Stimulated activated CD4-positive, alpha-beta T cell treated with anti-CD3 and anti-CD28 coated beads, Interleukin-4, amount 100 ng/mL, for 4 hours (primary cell): ENCODE data around the gene PDCD2.
"Not testable (repeated sequence)": the region's sequence is repeated elsewhere in the genome, so short reads cannot be mapped to it uniquely, and the experiment has no call there.

ENCODE experiments used
- DNase-seq, 2 experiments: peaks; one replicate each; pipeline ENCODE4 v3.0.0-alpha.2; 2020

PDCD2 gene, protein sequence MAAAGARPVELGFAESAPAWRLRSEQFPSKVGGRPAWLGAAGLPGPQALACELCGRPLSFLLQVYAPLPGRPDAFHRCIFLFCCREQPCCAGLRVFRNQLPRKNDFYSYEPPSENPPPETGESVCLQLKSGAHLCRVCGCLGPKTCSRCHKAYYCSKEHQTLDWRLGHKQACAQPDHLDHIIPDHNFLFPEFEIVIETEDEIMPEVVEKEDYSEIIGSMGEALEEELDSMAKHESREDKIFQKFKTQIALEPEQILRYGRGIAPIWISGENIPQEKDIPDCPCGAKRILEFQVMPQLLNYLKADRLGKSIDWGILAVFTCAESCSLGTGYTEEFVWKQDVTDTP

GRCh38 chr6:170584181-170584953 is at the start of gene PDCD2:
TSS of gene PDCD2 (minus strand) at chr6:170584637. CDS start at chr6:170584581, 56 bp downstream.
- peak; percentile 90 to 93 for DNase-seq

- not testable (repeated sequence) for DNase-seq
Observed at GRCh38 chr6:170616020-170616554, 31.6 kb upstream of the PDCD2 start.

GRCh38 chr6:170612256-170612804 is 27.9 kb upstream of the PDCD2 start:
- DNase-seq, result not testable (repeated sequence)

GRCh38 chr6:170609225-170609624 is 24.8 kb upstream of the PDCD2 start:
- not testable (repeated sequence) for DNase-seq

GRCh38 chr6:170605574-170606259 is 21.3 kb upstream of the PDCD2 start:
- no peak for DNase-seq

- DNase-seq, result no peak
Observed at GRCh38 chr6:170597278-170597677, 12.8 kb upstream of the PDCD2 start.

GRCh38 chr6:170596426-170596825 is 12.0 kb upstream of the PDCD2 start:
- DNase-seq, result no peak

GRCh38 chr6:170590725-170591124 is 6.3 kb upstream of the PDCD2 start:
- DNase-seq, result no peak

- no peak for DNase-seq
Observed at GRCh38 chr6:170584954-170585498, 589 bp upstream of the PDCD2 start.

DNA sequence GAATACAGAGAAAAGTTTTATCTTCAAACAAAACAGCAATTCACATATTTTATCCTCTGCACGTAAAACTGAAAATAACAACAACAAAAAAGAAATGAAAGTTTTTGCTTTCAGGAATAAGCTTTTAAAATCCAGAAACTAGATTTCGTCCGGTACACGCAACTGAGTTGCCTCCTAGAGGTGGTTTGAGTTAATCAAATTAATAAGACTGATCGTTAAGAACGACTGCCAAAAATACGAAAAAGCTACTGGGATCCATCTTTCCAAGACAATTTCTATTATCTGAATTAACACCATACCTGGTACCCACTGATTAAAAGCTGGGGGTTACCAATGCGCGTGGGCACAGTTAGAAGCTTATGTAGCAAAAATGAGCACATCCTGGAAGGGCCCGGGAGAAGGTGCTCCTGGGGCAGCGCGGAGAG is 669 bp downstream of the PDCD2 start:
- no peak for DNase-seq

DNA sequence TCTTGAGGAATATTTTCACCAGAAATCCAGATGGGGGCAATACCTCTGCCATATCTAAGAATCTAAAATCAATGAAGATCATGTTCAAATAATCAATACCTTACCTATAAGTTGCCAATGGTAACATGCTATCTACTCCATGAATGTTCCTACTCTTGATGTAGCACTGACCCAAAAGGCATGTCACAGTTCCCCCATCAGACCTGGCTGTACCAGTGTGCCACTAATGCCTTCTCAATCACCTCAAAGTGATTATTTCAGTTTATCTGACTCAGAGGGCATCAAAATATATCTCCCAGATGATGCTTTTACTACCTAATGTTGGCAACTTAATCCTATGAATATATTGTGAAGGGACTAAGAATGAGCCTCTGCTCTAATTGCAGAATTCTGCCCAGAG is 5.5 kb downstream of the PDCD2 start:
- DNase-seq, result no peak

GRCh38 chr6:170575250-170575649 is 9.2 kb downstream of the PDCD2 start:
- DNase-seq, result no peak

DNA sequence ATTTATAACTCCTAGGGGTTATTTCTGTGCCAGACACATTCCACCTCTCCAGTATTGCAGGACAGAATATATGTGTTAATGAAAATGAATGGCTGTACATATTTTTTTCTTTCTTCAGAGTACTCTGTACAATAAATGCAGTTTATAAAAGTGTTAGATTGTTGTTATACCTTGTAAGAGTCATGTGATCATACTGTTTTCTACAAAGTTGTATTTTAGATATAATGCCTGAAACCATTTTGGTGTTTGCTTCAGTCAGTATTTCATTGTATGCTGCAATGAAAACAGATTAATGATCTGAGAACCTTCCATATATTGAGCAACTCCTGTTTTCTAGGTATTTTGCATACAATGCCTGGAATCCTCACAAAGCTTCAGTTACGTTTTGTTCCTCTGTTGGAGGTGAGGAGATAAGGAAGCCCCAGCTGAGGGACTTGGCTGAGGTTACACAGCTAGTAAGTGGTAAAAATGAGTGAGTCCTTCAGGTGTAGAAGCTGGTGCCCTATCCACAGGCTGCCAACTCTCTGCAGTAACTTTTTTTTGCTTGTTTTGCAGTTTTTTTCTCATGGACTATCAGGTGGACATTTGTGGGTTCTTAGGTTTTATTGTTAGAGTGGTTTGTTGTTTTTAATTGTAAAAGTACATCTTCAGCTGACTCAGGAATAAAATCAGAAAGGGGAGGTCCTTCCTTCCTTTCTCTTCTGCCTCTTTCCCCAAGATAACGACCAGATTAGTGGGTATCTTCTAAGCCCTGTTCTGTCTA is 11.6 kb downstream of the PDCD2 start:
- no peak for DNase-seq

DNA sequence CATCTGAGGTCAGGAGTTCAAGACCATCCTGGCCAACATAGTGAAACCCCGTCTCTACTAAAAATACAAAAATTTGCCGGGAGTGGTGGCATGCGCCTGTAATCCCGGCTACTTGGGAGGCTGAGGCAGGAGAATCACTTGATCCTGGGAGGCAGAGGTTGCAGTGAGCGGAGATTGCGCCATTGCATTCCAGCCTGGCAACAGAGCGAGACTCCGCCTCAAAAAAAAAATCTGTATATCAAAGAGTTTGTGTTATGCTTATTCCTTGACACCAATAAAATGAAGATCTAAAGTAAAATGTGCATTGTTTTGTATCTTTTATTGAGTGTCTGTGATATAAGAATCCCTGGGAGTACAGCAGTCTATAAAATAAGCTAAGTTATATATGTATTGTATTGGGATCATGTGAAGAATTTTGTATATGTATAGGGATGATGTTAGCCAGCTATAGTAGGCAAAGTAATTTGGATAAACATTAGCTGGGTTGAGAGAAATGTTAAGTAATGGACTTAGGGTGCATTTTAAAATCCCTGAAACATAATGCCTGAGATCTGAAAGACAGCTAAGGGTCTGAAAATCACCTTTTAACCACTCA is 19.4 kb downstream of the PDCD2 start:
- no peak for DNase-seq

GRCh38 chr6:170561555-170561954 is 22.9 kb downstream of the PDCD2 start:
- no peak for DNase-seq

DNA sequence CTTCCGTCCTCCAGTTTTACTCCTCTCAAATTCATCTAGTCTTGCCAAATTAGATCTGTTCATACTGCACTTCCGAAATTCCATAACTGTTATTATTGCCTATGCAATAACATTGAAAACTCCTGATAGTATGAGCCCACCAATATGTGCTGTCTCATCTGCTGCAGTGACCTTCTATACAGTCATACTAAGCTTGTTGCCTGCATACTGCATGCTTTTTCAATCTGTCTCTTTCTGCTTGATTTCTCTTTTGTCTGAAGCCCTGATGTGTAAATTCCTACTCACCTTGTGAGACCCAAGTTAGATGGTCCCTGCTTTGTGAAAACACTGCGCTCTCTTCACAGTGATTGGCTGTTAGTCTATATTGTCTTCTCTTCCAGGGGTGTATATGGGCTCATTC is 29.1 kb downstream of the PDCD2 start:
- DNase-seq, result no peak

DNA sequence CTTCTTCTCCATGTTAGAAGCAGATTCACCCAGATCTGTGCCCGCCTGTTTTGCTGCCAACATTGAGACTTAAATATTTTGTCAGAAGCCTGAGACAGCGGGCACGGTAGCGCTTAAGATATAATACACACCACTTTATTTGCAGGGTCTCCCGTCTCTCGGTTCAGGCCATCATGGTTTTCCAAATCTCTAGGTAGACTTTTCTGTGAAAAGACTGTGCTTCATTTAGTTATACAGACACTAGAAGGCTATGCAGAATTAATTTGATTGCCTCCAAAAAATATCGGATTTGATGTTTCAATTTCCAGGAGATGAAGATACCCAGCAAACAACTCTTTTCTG is 29.7 kb downstream of the PDCD2 start:
- DNase-seq, result no peak

GRCh38 chr6:170554013-170554795 is 30.2 kb downstream of the PDCD2 start, which contains the start of gene TBP:
TSS of gene TBP (plus strand) at chr6:170554369. CDS start at chr6:170557030, 2,661 bp downstream.
- DNase-seq, result peak; percentile 91 to 97

- DNase-seq, result no peak
Observed at GRCh38 chr6:170553534-170554012, 30.9 kb downstream of the PDCD2 start.

GRCh38 chr6:170552765-170553533 is 31.5 kb downstream of the PDCD2 start, which contains the start of gene PSMB1:
TSS of gene PSMB1 (minus strand) at chr6:170553307. CDS start at chr6:170553242, 65 bp downstream.
- DNase-seq, result peak; percentile 78 to 81
